ENCODE measurements around the gene ISCA1.

ISCA1 gene

DNA sequence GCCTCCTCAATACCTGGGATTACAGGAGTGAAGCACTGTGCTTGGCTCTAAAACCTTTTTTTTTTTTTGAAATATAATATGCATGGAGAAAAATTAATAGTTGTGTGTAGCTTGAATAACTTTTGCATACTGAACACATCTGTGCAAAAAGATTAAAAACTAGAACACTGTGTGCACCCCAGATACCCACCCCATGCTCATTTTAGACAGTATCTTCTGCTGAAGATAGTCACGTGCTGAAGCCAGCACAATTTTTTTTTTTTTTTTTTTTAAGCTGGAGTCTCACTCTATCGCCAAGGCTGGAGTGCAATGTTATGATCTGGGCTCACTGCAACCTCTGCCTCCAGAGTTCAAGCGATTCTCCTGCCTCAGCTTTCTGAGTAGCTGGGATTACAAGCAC, 62.7 kb downstream of the ISCA1 start:
- DNase-seq, result no peak

GRCh38 chr9:86217076-86217755, 65.1 kb downstream of the ISCA1 start:
- no peak for DNase-seq

Data from amniotic stem cell (primary cell).